A549 treated with GW870086 at 1 μM for 4 hours (cell line): ENCODE measurements around the gene TFCP2L1. TPM values are rescaled to one million over a fixed set of nuclear protein-coding genes. Genes with fewer than 3 reads are reported as not detected.

Experiments
- total RNA-seq: library from RNA; stranded (reverse); fragments of 200-300 nt; extraction: Qiagen RNA extraction; gene quantifications from 5 replicates; pipeline ENCODE4 v1.2.3, GENCODE V29; 2022; ENCODE audit warnings: low read depth

TFCP2L1 gene
- total RNA-seq, result 6.2 to 7.5 TPM (median 6.9 TPM) in 5 replicates

DNA sequence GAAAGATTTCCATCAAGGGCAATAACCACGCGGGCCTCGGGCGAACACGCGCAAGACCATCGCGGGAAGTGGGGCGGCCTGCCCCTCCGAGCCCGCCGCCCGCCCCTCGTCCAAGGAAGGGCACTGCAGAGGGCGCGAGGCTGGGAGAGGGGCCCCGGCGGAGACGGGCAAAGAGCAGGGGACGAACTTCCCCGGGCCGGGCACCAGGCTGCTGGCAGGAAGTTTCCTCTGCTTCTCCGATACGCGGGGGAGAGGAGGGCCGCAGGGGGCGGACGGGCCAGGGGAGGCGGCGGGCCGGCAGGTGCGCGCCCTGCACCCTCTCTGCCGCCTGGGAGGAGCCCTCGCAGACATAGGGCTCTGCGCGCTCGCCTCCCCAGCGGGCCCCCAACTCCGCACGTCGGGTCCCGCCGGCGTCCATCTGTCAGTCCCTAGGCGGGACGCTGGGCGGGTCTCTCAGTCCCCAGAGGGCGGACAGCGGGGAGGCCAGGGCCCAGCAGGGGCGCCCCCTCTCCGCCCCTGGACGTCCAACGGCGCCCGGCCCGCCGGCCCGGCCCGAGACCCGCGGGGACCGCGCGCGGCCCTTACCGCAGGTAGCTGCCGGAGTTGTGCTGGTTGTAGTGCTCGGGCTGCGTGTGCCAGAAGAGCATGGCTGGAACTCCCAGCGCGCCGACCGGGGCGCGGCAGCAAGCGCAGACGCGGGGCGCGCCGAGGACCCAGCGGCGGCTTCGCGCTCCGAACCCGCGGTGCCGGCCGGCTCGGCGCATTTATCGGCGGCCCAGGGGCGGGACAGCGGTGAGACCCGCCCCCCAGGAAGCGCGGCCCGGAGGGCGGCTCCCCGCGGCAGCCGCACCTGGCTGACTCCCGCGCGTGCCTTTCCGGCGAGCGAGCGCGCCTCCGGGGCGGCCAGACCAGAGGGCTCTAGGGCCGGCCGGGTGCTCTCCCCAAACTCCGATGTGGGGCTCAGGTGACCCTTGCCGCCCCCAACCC is at the start of gene TFCP2L1:
TFCP2L1 (minus strand) TSS at position 740 of the 987 bp plus-strand sequence; CDS start at position 647, 93 bp downstream.

Other genes starting within 250 kb of the TFCP2L1 start
- gene RNU4ATAC, start 245.7 kb upstream of the TFCP2L1 start, total RNA-seq, result not detected in 5 replicates